ENCODE measurements around the gene ZBTB39.

ZBTB39 gene

GRCh38 chr12:57046947-57047890, 40.9 kb upstream of the ZBTB39 start:
- Histone ChIP-seq H3K4me1 (0 out of 2 replicates have a peak, but pooled peaks cover 5% of the 10 kb centered on the region), H3K4me2 (no peak overlapping the region), H3K4me3 (no peak overlapping the region), H3K27ac (no peak overlapping the region), H4K20me1 (no peaks in the 10 kb centered on the region), H3K9me3 (no peaks in the 10 kb centered on the region), H3K27me3 (no peaks in the 10 kb centered on the region), H3K9ac (no peak overlapping the region), H3K36me3 (no peaks in the 10 kb centered on the region)
- TF ChIP-seq Cebpa-rat (IDR thresholded peaks at IDR 0.05), result no peak

GRCh38 chr12:57046086-57046791, 39.9 kb upstream of the ZBTB39 start:
- Histone ChIP-seq H3K4me1 (0 out of 2 replicates have a peak, but pooled peaks cover 5% of the 10 kb centered on the region), H3K4me2 (no peak overlapping the region), H3K36me3 (no peaks in the 10 kb centered on the region), H3K9me3 (no peaks in the 10 kb centered on the region), H3K4me3 (no peak overlapping the region), H3K27ac (no peak overlapping the region), H3K27me3 (no peaks in the 10 kb centered on the region), H3K9ac (no peak overlapping the region), H4K20me1 (no peaks in the 10 kb centered on the region)
- TF ChIP-seq Cebpa-rat (IDR thresholded peaks at IDR 0.05), result no peak

- no peak overlapping the region for H3K4me3 ChIP-seq
- H4K20me1 ChIP-seq, result no peaks in the 10 kb centered on the region
- no peaks in the 10 kb centered on the region for H3K9me3 ChIP-seq
- no peaks in the 10 kb centered on the region for H3K27me3 ChIP-seq
- TF ChIP-seq Cebpa-rat (IDR thresholded peaks at IDR 0.05), result no peak
- H3K9ac ChIP-seq, result no peak overlapping the region
- H3K27ac ChIP-seq, result no peak overlapping the region
- H3K36me3 ChIP-seq, result no peaks in the 10 kb centered on the region
- no peak overlapping the region for H3K4me2 ChIP-seq
- 0 out of 2 replicates have a peak, but pooled peaks cover 5% of the 10 kb centered on the region for H3K4me1 ChIP-seq
These were observed 38.5 kb upstream of the ZBTB39 start for GRCh38 chr12:57044889-57045288.

- H3K4me2 ChIP-seq, result no peak overlapping the region
- no peak overlapping the region for H3K4me3 ChIP-seq
- no peak overlapping the region for H3K9ac ChIP-seq
- no peaks in the 10 kb centered on the region for H3K9me3 ChIP-seq
- H4K20me1 ChIP-seq, result no peaks in the 10 kb centered on the region
- H3K27me3 ChIP-seq, result no peaks in the 10 kb centered on the region
- H3K4me1 ChIP-seq, result 0 out of 2 replicates have a peak, but pooled peaks cover 5% of the 10 kb centered on the region
- H3K36me3 ChIP-seq, result no peaks in the 10 kb centered on the region
- H3K27ac ChIP-seq, result no peak overlapping the region
- TF ChIP-seq Cebpa-rat (IDR thresholded peaks at IDR 0.05), result no peak
These were observed 38.1 kb upstream of the ZBTB39 start for GRCh38 chr12:57044468-57044867.

- no peak overlapping the region for H3K27ac ChIP-seq
- H3K36me3 ChIP-seq, result no peaks in the 10 kb centered on the region
- H3K9me3 ChIP-seq, result no peaks in the 10 kb centered on the region
- H3K27me3 ChIP-seq, result no peaks in the 10 kb centered on the region
- H4K20me1 ChIP-seq, result no peaks in the 10 kb centered on the region
- H3K9ac ChIP-seq, result no peak overlapping the region
- H3K4me1 ChIP-seq, result 0 out of 2 replicates have a peak, but pooled peaks cover 5% of the 10 kb centered on the region
- no peak overlapping the region for H3K4me2 ChIP-seq
- no peak overlapping the region for H3K4me3 ChIP-seq
- no peak for TF ChIP-seq Cebpa-rat (IDR thresholded peaks at IDR 0.05)
These were observed 36.3 kb upstream of the ZBTB39 start for GRCh38 chr12:57042695-57043094.

- no peaks in the 10 kb centered on the region for H4K20me1 ChIP-seq
- H3K9ac ChIP-seq, result no peak overlapping the region
- no peak overlapping the region for H3K27ac ChIP-seq
- no peaks in the 10 kb centered on the region for H3K9me3 ChIP-seq
- no peaks in the 10 kb centered on the region for H3K4me1 ChIP-seq
- no peak overlapping the region for H3K4me3 ChIP-seq
- H3K36me3 ChIP-seq, result no peaks in the 10 kb centered on the region
- no peaks in the 10 kb centered on the region for H3K27me3 ChIP-seq
- no peak for TF ChIP-seq Cebpa-rat (IDR thresholded peaks at IDR 0.05)
- no peak overlapping the region for H3K4me2 ChIP-seq
These were observed 34.4 kb upstream of the ZBTB39 start for GRCh38 chr12:57040750-57041149.

- H3K36me3 ChIP-seq, result no peaks in the 10 kb centered on the region
- no peaks in the 10 kb centered on the region for H4K20me1 ChIP-seq
- no peak overlapping the region for H3K4me2 ChIP-seq
- no peak for TF ChIP-seq Cebpa-rat (IDR thresholded peaks at IDR 0.05)
- no peaks in the 10 kb centered on the region for H3K9me3 ChIP-seq
- H3K4me1 ChIP-seq, result no peaks in the 10 kb centered on the region
- H3K27me3 ChIP-seq, result no peaks in the 10 kb centered on the region
- H3K4me3 ChIP-seq, result no peak overlapping the region
- H3K9ac ChIP-seq, result no peak overlapping the region
- H3K27ac ChIP-seq, result no peak overlapping the region
These were observed 33.9 kb upstream of the ZBTB39 start for GRCh38 chr12:57040211-57040610.

GRCh38 chr12:57039016-57039798, 32.9 kb upstream of the ZBTB39 start:
- no peaks in the 10 kb centered on the region for H3K27me3 ChIP-seq
- no peak overlapping the region for H3K27ac ChIP-seq
- H3K36me3 ChIP-seq, result no peaks in the 10 kb centered on the region
- H3K4me1 ChIP-seq, result no peaks in the 10 kb centered on the region
- TF ChIP-seq Cebpa-rat (IDR thresholded peaks at IDR 0.05), result no peak
- no peaks in the 10 kb centered on the region for H3K9me3 ChIP-seq
- no peaks in the 10 kb centered on the region for H4K20me1 ChIP-seq
- H3K4me2 ChIP-seq, result no peak overlapping the region
- H3K4me3 ChIP-seq, result no peak overlapping the region
- no peak overlapping the region for H3K9ac ChIP-seq

- H4K20me1 ChIP-seq, result no peaks in the 10 kb centered on the region
- no peak overlapping the region for H3K27ac ChIP-seq
- no peaks in the 10 kb centered on the region for H3K27me3 ChIP-seq
- no peak overlapping the region for H3K4me3 ChIP-seq
- H3K9ac ChIP-seq, result no peak overlapping the region
- no peaks in the 10 kb centered on the region for H3K9me3 ChIP-seq
- no peaks in the 10 kb centered on the region for H3K36me3 ChIP-seq
- no peak for TF ChIP-seq Cebpa-rat (IDR thresholded peaks at IDR 0.05)
- H3K4me1 ChIP-seq, result no peaks in the 10 kb centered on the region
- no peak overlapping the region for H3K4me2 ChIP-seq
These were observed 30.9 kb upstream of the ZBTB39 start for GRCh38 chr12:57037264-57037663.
